IPS-18c (cell line): ENCODE results near the gene TBC1D17.

Experiments
- H3K4me3 ChIP-seq: 2 replicates; pipeline ENCODE4 v1.7.0; 2013; ENCODE audit warnings: low read depth, mild to moderate bottlenecking, low read length, moderate library complexity; ENCODE audit not compliant: insufficient read depth
- H3K9me3 ChIP-seq: one replicate; pipeline ENCODE4 v1.6.1; 2013; ENCODE audit warnings: mild to moderate bottlenecking, low read length, moderate library complexity; ENCODE audit not compliant: control insufficient read depth, insufficient read depth

TBC1D17 gene

GRCh38 chr19:49855676-49856573 is 21.6 kb upstream of the TBC1D17 start:
- H3K4me3 ChIP-seq: no peak overlapping the region
- no peaks in the 10 kb centered on the region for H3K9me3 ChIP-seq

GRCh38 chr19:49856574-49857021 is 20.9 kb upstream of the TBC1D17 start:
- H3K4me3 ChIP-seq: no peak overlapping the region

GRCh38 chr19:49857061-49857837 is 20.3 kb upstream of the TBC1D17 start:
- H3K4me3 ChIP-seq: no peak overlapping the region
- no peaks in the 10 kb centered on the region for H3K9me3 ChIP-seq

More at GRCh38 chr19:49856574-49857021, 20.9 kb upstream of the TBC1D17 start:
- H3K9me3 ChIP-seq: no peaks in the 10 kb centered on the region

- Histone ChIP-seq H3K4me3 (no peak overlapping the region), H3K9me3 (no peaks in the 10 kb centered on the region)
Measured at GRCh38 chr19:49857838-49858087, 19.7 kb upstream of the TBC1D17 start.

GRCh38 chr19:49858088-49858985 is 19.2 kb upstream of the TBC1D17 start:
- H3K9me3 ChIP-seq: no peaks in the 10 kb centered on the region
- H3K4me3 ChIP-seq: no peak overlapping the region

GRCh38 chr19:49859682-49860335 is 17.7 kb upstream of the TBC1D17 start:
- H3K4me3 ChIP-seq: no peak overlapping the region

GRCh38 chr19:49860336-49861102 is 17.0 kb upstream of the TBC1D17 start:
- H3K4me3 ChIP-seq: no peak overlapping the region
- no peaks in the 10 kb centered on the region for H3K9me3 ChIP-seq

More at GRCh38 chr19:49859682-49860335, 17.7 kb upstream of the TBC1D17 start:
- H3K9me3 ChIP-seq: no peaks in the 10 kb centered on the region

- no peak overlapping the region for H3K4me3 ChIP-seq
- H3K9me3 ChIP-seq: no peaks in the 10 kb centered on the region
Measured at GRCh38 chr19:49861107-49861506, 16.4 kb upstream of the TBC1D17 start.

GRCh38 chr19:49861541-49862378 is 15.7 kb upstream of the TBC1D17 start:
- H3K9me3 ChIP-seq: no peaks in the 10 kb centered on the region
- H3K4me3 ChIP-seq: no peak overlapping the region

GRCh38 chr19:49862391-49863253 is 14.9 kb upstream of the TBC1D17 start:
- Histone ChIP-seq H3K4me3 (no peak overlapping the region), H3K9me3 (no peaks in the 10 kb centered on the region)

- H3K9me3 ChIP-seq: peaks cover 2% of the 10 kb centered on the region
- H3K4me3 ChIP-seq: no peak overlapping the region
Measured at GRCh38 chr19:49863254-49863934, 14.1 kb upstream of the TBC1D17 start.

GRCh38 chr19:49863935-49864320 is 13.6 kb upstream of the TBC1D17 start:
- peaks cover 2% of the 10 kb centered on the region for H3K9me3 ChIP-seq
- no peak overlapping the region for H3K4me3 ChIP-seq

GRCh38 chr19:49864890-49865289 is 12.6 kb upstream of the TBC1D17 start:
- Histone ChIP-seq H3K4me3 (0 out of 2 replicates have a peak overlapping the region, but pooled peaks have one; percentile 15), H3K9me3 (peaks cover 2% of the 10 kb centered on the region)
